HG03159 (cell line): ENCODE data around the gene TBC1D8B.
A peak's percentile ranks its signal among the peaks of the same experiment; 100 is the strongest.

ENCODE experiments used
- ATAC-seq: cut with Tn5 transposase; IDR thresholded peaks from one replicate; pipeline ENCODE4 v1.9.1; 2021; ENCODE audit warnings: mild to moderate bottlenecking, moderate library complexity; ENCODE audit not compliant: unreplicated experiment

Gene TBC1D8B

DNA sequence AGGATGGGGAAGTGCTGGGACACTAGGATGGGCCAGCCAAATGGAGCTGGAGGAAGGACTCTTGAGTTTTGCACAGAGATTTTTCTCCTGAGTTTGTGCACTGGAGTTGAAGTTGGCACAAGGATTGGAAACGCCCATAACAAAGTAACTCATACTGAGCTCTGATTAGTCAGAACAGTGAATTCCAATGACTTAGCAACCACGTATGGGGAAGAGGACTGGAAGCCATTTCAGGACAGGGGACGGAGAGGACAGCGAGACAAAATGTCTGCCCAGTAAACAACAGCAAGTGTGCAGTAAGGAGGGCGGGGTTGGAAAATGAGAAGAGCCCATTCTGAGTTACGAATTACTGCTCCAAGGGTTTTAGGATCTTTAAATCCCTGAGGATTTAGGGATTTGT lies 94.8 kb downstream of the TBC1D8B start:
- no peak for ATAC-seq

DNA sequence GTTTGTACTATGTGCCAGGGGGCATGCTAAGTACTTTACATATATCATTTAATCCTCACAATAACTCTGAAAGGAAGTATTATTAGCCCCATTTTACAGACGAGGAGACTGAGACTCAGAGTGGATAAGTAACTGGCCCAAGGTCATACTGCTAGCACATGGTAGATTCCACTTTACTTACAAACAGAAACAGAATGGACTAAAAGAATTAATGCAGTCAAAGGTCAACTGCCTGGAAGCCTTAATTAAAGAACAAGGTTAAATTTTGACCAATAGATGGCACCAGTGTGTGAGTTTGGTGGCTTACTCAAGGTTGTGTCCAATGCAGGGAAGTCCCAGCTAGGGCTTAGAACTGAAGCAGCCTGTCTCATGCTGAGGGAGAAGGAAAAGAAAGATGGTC lies 96.0 kb downstream of the TBC1D8B start:
- ATAC-seq = peak; percentile 70

DNA sequence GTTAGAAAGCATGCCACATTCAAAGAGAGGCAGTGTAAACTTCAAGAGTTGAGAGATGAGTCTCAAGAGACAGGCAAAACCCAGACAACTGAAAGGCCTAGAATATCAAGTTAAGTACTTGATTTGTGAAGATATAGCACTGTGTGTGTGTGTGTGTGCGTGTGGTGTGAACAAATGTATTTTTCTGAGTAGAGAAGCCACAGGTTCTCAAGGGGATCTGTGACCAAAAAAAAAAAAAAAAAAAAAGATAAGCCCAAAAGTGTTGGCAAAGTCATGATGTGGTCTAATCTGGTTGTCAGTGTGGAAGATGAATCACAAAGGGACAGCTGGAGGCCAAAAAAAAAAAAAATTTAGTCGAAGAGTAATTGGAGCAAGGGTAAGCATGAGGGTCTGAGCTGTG lies 96.8 kb downstream of the TBC1D8B start:
- no peak for ATAC-seq

DNA sequence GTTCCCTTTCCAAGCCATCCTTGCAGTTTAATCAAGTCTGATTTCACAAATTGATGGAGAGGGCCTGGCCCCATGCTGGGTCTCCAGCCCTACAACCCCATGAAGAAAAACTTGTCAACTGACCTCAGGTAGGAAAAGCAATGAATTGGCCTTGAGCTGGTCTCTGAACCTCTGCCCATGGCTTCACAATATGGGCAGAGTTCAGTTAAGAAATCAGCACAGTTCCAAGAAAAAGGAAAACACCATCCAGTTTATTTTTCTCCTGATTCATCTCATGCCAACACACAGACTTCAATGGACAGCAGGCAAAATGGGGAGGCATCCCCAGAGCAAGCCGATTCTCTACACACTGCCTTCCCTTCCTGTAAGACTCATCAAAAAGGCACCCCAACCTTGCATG lies 97.4 kb downstream of the TBC1D8B start:
- no peak for ATAC-seq

DNA sequence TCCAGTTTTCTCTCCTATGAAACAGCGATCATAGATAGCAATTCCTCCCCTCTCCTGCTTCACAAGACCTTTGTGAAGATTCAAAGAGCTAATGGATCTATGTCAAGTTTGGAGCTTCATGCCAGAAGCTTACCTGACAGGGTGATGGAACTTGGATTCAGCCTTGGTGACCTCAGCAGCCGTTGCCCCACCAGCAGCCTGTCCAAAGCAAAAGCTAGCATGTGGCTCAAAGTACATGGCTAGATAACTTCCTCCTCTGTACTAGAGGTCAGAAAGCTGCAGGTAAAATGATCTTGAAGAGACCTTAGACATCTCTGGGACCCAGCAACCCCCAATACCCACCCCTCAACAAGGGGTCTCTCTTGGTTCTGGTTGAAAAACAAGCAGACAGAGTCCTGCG lies 98.9 kb downstream of the TBC1D8B start:
- ATAC-seq = no peak

DNA sequence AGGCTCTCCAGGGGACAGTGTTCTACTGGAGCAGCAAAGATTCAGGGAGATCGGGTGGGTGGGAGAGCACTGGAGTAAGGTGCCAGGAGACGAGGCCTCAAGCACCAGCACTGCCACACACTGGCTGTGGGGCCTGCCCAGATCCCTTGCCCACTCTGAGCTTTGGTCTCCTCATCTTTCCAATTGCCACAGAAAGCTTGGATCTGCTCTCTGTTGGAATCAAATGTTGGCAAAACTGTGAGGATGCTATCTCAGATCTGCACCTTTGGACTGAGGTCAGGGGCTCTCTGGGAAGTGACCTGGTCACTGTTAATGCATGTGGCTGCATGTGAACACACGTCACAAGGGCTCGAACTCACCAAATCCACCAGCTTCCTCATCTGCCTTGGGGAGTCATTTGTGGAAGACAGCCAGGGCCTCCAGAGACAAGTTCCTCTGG lies 99.3 kb downstream of the TBC1D8B start:
- ATAC-seq = no peak

DNA sequence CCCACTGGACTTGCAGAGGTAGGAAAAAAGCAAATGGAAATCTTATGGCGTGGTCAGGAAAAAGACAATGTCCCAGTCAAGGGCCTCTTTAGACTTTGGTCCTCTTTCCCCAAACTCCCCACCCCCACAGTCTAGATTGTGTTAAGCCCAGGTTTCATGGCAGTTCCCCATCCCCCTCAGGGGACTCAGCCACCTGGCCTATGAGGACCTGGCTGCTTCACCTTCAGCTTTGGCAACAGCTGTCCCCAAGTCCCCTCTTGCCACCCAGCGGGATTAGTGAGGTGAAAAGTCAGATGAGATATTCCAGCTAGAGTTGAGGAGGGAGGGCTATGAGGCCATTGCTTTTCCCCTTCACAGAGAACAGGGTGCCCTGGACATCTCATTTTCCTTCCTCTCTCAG lies 100.2 kb downstream of the TBC1D8B start:
- no peak for ATAC-seq

DNA sequence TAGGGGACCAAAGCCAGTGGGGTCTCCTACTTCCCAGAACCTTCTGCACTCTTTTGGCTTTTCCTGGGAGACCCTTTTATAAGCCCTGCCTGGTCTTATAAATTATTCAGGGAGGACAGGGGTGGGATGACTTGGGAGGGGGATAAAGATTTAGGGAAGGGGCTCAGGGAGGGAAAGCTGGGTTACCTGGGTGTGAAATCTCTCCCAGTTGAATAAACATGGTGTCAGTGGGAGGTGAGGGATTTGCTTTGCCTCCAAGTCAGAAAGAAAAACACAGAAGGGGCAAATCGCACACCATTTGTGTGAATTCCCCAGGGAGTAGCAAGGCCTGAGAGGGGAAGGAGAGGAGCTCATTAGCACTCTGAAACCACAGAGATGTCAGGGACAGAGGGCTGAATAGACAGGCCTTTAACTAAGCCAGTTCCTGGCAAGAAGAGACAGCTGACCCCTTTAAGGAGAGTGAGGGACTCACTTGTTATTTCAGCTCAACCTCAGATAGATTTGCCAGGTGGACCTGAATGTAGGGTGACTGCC lies 100.9 kb downstream of the TBC1D8B start, which contains the start of gene RIPPLY1:
RIPPLY1 (minus strand) TSS at position 51 of the 534 bp plus-strand sequence. CDS start 54 bp downstream, outside the sequence.
- no peak for ATAC-seq

DNA sequence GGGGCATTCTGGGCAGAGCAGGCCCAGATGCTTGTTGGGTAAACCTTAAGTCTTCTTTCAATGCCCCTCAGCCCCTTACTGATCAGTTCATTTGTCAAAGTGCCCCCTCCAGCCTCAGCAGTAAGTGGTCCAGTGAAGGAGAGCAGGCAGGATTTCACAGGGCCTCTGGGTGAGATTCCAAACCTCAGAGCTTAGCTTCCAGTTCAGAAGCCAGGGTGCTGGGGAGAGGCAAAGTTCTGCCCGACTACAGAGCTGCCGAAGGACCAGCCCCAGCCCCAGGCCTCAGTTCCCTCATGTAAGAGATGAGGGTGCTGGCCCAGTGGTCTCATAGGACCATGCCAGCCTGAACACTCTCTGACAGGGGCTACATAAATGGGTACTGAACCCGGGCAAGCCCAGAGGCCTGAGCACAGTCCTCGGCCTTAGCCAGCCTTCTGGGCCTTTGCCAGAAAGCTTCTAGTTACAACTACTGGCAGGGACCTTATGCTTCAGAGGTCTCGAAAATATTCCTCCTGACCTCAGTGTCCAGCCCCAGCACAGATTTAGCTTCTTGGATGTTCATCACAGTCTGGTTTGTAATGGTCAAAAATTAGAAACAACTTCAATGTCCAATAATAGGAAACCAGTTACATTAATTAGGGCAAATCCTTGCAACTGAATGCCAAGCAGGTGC lies 101.5 kb downstream of the TBC1D8B start:
- no peak for ATAC-seq

DNA sequence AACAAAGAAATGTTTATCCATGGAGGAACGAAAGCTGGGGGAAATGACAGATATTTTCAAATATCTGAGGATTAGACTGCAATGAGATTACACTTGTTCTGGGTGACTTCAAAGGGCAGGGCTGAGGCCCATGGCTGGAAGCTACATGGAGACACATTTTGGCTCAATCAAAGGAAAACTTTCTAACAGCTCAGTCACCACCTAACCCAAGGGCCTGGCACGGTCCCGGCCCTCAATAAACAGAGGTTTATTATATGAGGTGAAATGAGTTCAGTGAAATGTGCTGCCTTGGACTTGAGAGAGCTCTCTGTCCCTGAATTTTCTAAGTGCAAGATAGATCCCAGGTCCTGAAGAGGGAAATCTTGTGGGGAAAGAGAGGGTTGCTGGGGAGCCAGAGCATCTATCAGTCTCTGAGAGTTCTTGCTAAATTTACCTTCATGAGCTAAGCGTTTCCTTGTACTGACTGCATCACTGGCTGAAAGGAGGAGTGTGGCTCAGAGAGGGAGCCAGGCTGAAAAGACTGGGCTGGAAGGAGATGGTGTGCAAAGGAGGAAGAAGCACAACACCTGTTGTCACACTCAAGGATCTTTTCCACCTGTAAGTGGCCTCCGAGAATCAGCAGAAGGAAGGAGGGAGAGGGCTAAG lies 102.7 kb downstream of the TBC1D8B start:
- no peak for ATAC-seq

DNA sequence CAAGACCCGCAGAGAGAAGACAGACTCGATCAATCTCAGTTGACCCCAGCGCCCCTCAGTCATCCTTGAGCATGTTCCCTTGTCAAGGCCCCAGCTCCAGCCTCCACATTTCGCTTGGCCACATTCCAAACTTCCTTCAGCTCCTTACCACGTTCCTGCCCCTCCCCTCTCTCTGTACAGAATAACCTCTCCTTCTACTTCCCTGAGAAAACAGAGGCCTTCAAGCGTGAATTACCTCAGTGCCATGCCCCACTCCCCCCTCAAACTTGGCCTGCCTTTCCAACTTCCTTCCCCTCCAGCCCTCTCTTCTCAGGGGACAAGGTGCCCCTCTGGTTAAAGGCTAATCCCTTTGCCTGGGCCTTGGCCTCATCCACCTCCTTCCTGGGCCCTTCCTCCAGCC lies 103.9 kb downstream of the TBC1D8B start:
- ATAC-seq = no peak

DNA sequence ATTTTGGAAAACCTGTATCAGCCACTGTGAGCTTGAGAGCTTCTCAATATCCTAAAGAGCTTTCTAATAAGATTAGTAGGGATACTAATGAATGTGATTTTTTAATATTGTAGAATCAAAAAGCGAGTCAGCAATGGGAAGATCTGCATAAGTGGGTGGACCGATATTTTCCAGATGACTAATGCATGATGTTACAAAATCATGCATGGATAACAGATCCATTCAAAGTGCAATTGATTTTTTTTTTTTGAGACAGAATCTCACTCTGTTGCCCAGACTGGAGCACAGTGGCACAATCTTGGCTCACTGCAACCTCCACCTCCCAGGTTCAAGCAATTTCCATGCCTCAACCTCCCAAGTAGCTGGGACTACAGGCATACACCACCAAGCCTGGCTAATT lies 110.4 kb downstream of the TBC1D8B start:
- no peak for ATAC-seq

DNA sequence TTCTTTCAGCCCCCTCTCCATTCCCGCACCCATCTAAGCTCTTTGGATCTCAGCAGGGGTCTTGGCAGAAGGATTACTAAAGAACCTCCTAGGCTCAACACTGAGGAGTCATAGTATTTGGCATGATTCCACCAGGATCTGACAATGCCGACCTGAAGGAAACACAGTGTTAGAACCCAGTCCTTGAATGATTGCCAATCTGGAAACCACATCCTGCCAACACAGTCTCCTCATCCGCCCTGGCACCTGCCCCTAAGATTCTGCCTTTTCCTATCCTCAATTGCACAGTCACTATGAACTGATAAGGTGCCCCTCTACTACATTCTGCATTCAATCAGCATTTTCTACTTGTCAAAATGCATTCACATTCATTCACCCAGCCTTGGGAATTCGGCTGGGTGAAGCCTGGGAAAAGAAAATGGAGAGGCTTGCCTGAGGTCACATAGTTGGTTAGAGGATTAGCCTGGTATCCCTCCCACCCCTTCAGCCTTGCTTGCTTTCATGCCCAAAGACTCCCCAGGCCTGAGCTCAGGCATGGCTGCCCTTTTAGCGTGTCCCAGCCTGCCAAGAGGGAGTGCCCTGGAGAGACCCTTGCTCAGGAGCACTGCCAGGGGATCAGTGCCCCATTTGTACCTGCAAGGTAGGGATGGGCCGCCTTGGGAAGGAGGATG lies 115.5 kb downstream of the TBC1D8B start:
- no peak for ATAC-seq

DNA sequence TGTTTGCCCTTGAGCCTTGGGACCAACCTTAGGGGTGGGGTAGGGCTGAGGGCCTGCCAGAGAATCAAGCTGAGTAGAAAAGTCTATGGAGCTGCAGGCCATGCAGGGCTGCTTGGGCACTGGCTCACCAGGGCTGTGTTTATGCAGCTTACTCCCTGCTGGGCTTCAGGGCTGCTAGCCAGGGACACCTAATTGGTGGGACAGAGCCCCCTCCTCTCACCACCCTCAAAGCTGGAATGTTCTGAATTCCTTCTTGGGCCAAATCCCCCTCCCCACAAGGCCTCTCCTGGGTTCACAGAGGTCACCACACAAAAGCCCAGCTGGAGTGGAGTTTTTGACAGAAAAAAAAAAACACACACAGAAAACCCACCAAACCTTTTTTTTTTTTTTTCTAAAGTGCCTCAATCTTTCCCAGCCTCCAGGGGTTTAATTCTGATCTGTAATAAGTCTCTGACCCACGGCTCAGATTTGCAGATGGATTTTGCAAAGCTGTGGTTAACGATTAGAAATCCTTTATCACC lies 117.5 kb downstream of the TBC1D8B start, which contains the start of gene CLDN2:
CLDN2 (plus strand) TSS at position 471 of the 521 bp plus-strand sequence. CDS start 7,827 bp downstream, outside the sequence.
- ATAC-seq = no peak

DNA sequence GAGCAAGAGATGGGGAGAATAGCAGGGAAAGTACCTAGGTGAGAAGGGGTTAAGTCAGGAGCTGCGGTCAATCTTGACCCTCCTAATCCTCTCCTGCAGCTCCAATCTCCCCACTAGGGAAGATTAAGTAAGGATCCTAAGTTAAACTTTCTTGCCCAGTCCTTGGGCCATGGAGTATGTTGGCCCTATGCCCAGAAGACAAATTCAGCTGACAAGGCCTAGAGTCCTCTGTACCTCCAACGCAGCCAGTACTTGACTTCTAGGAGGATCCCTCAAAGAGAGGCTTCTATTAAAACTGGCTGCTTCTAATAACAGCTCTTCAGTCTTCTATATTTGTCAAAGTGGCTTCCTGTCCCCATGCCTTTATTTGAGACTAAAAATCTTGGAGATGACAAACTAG lies 119.2 kb downstream of the TBC1D8B start:
- no peak for ATAC-seq
